MM.1S (cell line): ENCODE measurements around the gene LARP6.

Experiments
- DNase-seq: peaks from one replicate; pipeline ENCODE4 v3.0.0-alpha.2; 2015
- H2AFZ ChIP-seq: fragments of 300-600 bp; sonication (generic); 2 replicates; pipeline ENCODE4 v1.6.0; 2016; ENCODE audit warnings: antibody characterized with exemption, low read length
- H3F3A ChIP-seq: fragments of 300-600 bp; sonication (generic); 2 replicates; pipeline ENCODE4 v1.6.1; 2016; ENCODE audit warnings: mild to moderate bottlenecking, antibody characterized with exemption, low read length, moderate library complexity, mixed read lengths; ENCODE audit not compliant: insufficient read depth
- H3K27ac ChIP-seq: fragments of 300-600 bp; sonication (generic); 2 replicates; pipeline ENCODE4 v1.5.1; 2016; ENCODE audit warnings: mild to moderate bottlenecking, low read length
- H3K27me3 ChIP-seq: fragments of 300-600 bp; sonication (generic); replicated peaks from 2 replicates; pipeline ENCODE4 v1.6.0; 2016; ENCODE audit warnings: low read length; ENCODE audit not compliant: insufficient read depth
- H3K36me3 ChIP-seq: fragments of 300-600 bp; sonication (generic); replicated peaks from 2 replicates; pipeline ENCODE4 v1.6.1; 2016; ENCODE audit warnings: mild to moderate bottlenecking, low read length, mixed read lengths; ENCODE audit not compliant: insufficient read depth
- H3K4me1 ChIP-seq: fragments of 300-600 bp; sonication (generic); 2 replicates; pipeline ENCODE4 v1.6.1; 2016; ENCODE audit warnings: low read length, mixed read lengths
- H3K4me2 ChIP-seq: fragments of 300-600 bp; sonication (generic); 2 replicates; pipeline ENCODE4 v1.6.0; 2016; ENCODE audit warnings: low read depth, low read length
- H3K4me3 ChIP-seq: fragments of 300-600 bp; sonication (generic); 2 replicates; pipeline ENCODE4 v1.5.1; 2016; ENCODE audit warnings: low read length, mixed read lengths
- H3K79me2 ChIP-seq: fragments of 300-600 bp; sonication (generic); 2 replicates; pipeline ENCODE4 v1.6.1; 2016; ENCODE audit warnings: mixed run types, low read length, mixed read lengths
- H3K9ac ChIP-seq: fragments of 300-600 bp; sonication (generic); 2 replicates; pipeline ENCODE4 v1.6.1; 2016; ENCODE audit warnings: low read length, mixed read lengths
- H3K9me2 ChIP-seq: fragments of 300-600 bp; sonication (generic); replicated peaks from 2 replicates; pipeline ENCODE4 v1.6.1; 2016; ENCODE audit warnings: mild to moderate bottlenecking, low read length, mixed read lengths; ENCODE audit not compliant: insufficient read depth
- H3K9me3 ChIP-seq: fragments of 300-600 bp; sonication (generic); replicated peaks from 2 replicates; pipeline ENCODE4 v1.6.1; 2016; ENCODE audit warnings: mild to moderate bottlenecking, low read length, mixed read lengths; ENCODE audit not compliant: insufficient read depth
- H4K20me1 ChIP-seq: fragments of 300-600 bp; sonication (generic); 2 replicates; pipeline ENCODE4 v1.6.1; 2016; ENCODE audit warnings: mild to moderate bottlenecking, low read length, moderate library complexity, mixed read lengths; ENCODE audit not compliant: insufficient read depth
- CTCF ChIP-seq: fragments of 300-600 bp; sonication (generic); IDR thresholded peaks from 2 replicates; pipeline ENCODE4 v1.5.1; 2016; ENCODE audit warnings: antibody characterized with exemption, low read length, mixed read lengths
- EZH2 ChIP-seq: fragments of 300-600 bp; sonication (generic); optimal IDR thresholded peaks from 2 replicates; pipeline ENCODE3; 2017; ENCODE audit warnings: low read depth, mild to moderate bottlenecking, antibody characterized with exemption, low read length, mixed read lengths
- EZH2phosphoT487 ChIP-seq: fragments of 300-600 bp; sonication (generic); IDR thresholded peaks from 2 replicates; pipeline ENCODE4 v1.6.1; 2018; ENCODE audit warnings: antibody characterized with exemption, low read length

The LARP6 gene

GRCh38 chr15:70831094-70831911, 22.7 kb downstream of the LARP6 start:
- Histone ChIP-seq H3K4me1 (0 out of 2 replicates have a peak, but pooled peaks cover 5% of the 10 kb centered on the region), H2AFZ (no peak overlapping the region), H4K20me1 (no peaks in the 10 kb centered on the region), H3K79me2 (no peaks in the 10 kb centered on the region), H3K9me3 (no peaks in the 10 kb centered on the region), H3K4me2 (no peak overlapping the region), H3K27ac (no peak overlapping the region), H3K27me3 (no peaks in the 10 kb centered on the region), H3K9me2 (no peaks in the 10 kb centered on the region), H3K4me3 (no peak overlapping the region), H3K36me3 (no peaks in the 10 kb centered on the region), H3F3A (no peaks in the 10 kb centered on the region), H3K9ac (no peak overlapping the region)
- TF ChIP-seq EZH2: no peak
- no peak for TF ChIP-seq EZH2phosphoT487
- TF ChIP-seq CTCF: no peak
- no peak for DNase-seq

GRCh38 chr15:70830615-70831014, 23.3 kb downstream of the LARP6 start:
- 0 out of 2 replicates have a peak, but pooled peaks cover 5% of the 10 kb centered on the region for H3K4me1 ChIP-seq
- H3K4me2 ChIP-seq: no peak overlapping the region
- H3F3A ChIP-seq: no peaks in the 10 kb centered on the region
- no peaks in the 10 kb centered on the region for H3K27me3 ChIP-seq
- no peak overlapping the region for H3K4me3 ChIP-seq
- no peaks in the 10 kb centered on the region for H3K79me2 ChIP-seq
- no peaks in the 10 kb centered on the region for H3K36me3 ChIP-seq
- H3K9ac ChIP-seq: no peak overlapping the region
- DNase-seq: no peak
- no peak overlapping the region for H2AFZ ChIP-seq
- no peaks in the 10 kb centered on the region for H3K9me3 ChIP-seq
- no peaks in the 10 kb centered on the region for H3K9me2 ChIP-seq
- TF ChIP-seq EZH2phosphoT487 (no peak), CTCF (no peak), EZH2 (no peak)
- H3K27ac ChIP-seq: no peak overlapping the region
- H4K20me1 ChIP-seq: no peaks in the 10 kb centered on the region

- Histone ChIP-seq H3K79me2 (no peaks in the 10 kb centered on the region), H3K36me3 (no peaks in the 10 kb centered on the region), H4K20me1 (no peaks in the 10 kb centered on the region), H3K4me1 (0 out of 2 replicates have a peak, but pooled peaks cover 5% of the 10 kb centered on the region), H3K9ac (no peak overlapping the region), H3K27me3 (no peaks in the 10 kb centered on the region), H3K4me2 (no peak overlapping the region), H3K4me3 (no peak overlapping the region), H3K9me2 (no peaks in the 10 kb centered on the region), H3K9me3 (no peaks in the 10 kb centered on the region), H2AFZ (no peak overlapping the region), H3K27ac (no peak overlapping the region), H3F3A (no peaks in the 10 kb centered on the region)
- no peak for TF ChIP-seq EZH2
- TF ChIP-seq EZH2phosphoT487: no peak
- TF ChIP-seq CTCF: no peak
- no peak for DNase-seq
Measured at GRCh38 chr15:70829371-70830166, 24.4 kb downstream of the LARP6 start.
